ENCODE results near the gene TMEM201. TPM values are rescaled to one million over a fixed set of nuclear protein-coding genes. Genes with fewer than 3 reads are reported as not detected.

TMEM201 gene
- total and polyA plus RNA-seq, 2 of the 13 experiments (the other 11 are each of a cell fraction or from before 2014, with no cell fraction given), result 1.5 to 8.2 TPM

GRCh38 chr1:9553736-9554144 lies 35.0 kb upstream of the TMEM201 start (continued):
- TF ChIP-seq USF2 (IDR thresholded peaks at IDR 0.05; ENCODE audit: low read depth, low read length) (peak; percentile 20; the same call in 1 of the 2 replicates), USF2 (CRISPR knock-in tag; IDR thresholded peaks at IDR 0.05; ENCODE audit: borderline replicate concordance) (peak; percentile 75; the same call in 1 of the 2 replicates), ZNF790 (CRISPR knock-in tag; IDR thresholded peaks at IDR 0.05; ENCODE audit: borderline replicate concordance) (no peak), CBX2 (IDR thresholded peaks at IDR 0.05; ENCODE audit: low read depth, low read length) (no peak), CBX2 (CRISPR knock-in tag; IDR thresholded peaks at IDR 0.05; ENCODE audit: low read depth) (no peak), MXI1 (IDR thresholded peaks at IDR 0.05; ENCODE audit: borderline replicate concordance, low read depth, low read length) (peak; percentile 69; the same call in 1 of the 3 replicates), FOXP4 (CRISPR knock-in tag; IDR thresholded peaks at IDR 0.05) (peak; percentile 97), THAP8 (CRISPR knock-in tag; IDR thresholded peaks at IDR 0.05; ENCODE audit: borderline replicate concordance) (no peak), PITX1 (CRISPR knock-in tag; IDR thresholded peaks at IDR 0.05) (peak; percentile 98), TBX2 (CRISPR knock-in tag; IDR thresholded peaks at IDR 0.05; ENCODE audit: borderline replicate concordance) (peak; percentile 99), SIX4 (CRISPR knock-in tag; IDR thresholded peaks at IDR 0.05) (peak; percentile 90), HOXA5 (CRISPR knock-in tag; IDR thresholded peaks at IDR 0.05) (peak; percentile 76; the same call in 1 of the 2 replicates), HNF4A (CRISPR knock-in tag; IDR thresholded peaks at IDR 0.05) (peak; percentile 98), ZNF652 (CRISPR knock-in tag; IDR thresholded peaks at IDR 0.05; ENCODE audit: borderline replicate concordance, low read depth) (peak; percentile 42; the same call in 1 of the 2 replicates), ZMYM4 (CRISPR knock-in tag; IDR thresholded peaks at IDR 0.05) (peak; percentile 72), POLR2AphosphoS5 (IDR thresholded peaks at IDR 0.05; ENCODE audit: low read depth, low read length) (0 out of 2 replicates have a peak, but pooled peaks have one; percentile 28), GMEB1 (CRISPR knock-in tag; IDR thresholded peaks at IDR 0.05; ENCODE audit: borderline replicate concordance) (peak; percentile 59; the same call in 1 of the 2 replicates), NR1H2 (CRISPR knock-in tag; IDR thresholded peaks at IDR 0.05; ENCODE audit: borderline replicate concordance, low read depth) (no peak), ZBTB8A (CRISPR knock-in tag; IDR thresholded peaks at IDR 0.05; ENCODE audit: borderline replicate concordance, low read depth) (no peak)
- TF ChIP-seq, protein P1, sequence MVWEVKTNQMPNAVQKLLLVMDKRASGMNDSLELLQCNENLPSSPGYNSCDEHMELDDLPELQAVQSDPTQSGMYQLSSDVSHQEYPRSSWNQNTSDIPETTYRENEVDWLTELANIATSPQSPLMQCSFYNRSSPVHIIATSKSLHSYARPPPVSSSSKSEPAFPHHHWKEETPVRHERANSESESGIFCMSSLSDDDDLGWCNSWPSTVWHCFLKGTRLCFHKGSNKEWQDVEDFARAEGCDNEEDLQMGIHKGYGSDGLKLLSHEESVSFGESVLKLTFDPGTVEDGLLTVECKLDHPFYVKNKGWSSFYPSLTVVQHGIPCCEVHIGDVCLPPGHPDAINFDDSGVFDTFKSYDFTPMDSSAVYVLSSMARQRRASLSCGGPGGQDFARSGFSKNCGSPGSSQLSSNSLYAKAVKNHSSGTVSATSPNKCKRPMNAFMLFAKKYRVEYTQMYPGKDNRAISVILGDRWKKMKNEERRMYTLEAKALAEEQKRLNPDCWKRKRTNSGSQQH (CRISPR knock-in tag; IDR thresholded peaks at IDR 0.05; ENCODE audit: low read depth), result peak; percentile 89
- TF ChIP-seq, protein P2, sequence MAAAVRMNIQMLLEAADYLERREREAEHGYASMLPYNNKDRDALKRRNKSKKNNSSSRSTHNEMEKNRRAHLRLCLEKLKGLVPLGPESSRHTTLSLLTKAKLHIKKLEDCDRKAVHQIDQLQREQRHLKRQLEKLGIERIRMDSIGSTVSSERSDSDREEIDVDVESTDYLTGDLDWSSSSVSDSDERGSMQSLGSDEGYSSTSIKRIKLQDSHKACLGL (CRISPR knock-in tag; IDR thresholded peaks at IDR 0.05), result no peak
